Gastrocnemius medialis (tissue), 4 donors: ENCODE measurements around the gene C5.

Experiments
- CTCF ChIP-seq, 5 experiments: fragments of 450-650 bp in 3 of 5; fragments of 200-600 bp in 2 of 5; sonication (generic) in 2 of 5; IDR thresholded peaks in 4 of 5; conservative IDR thresholded peaks in 1 of 5; 1 replicate in 4 of 5; 2 replicates in 1 of 5; pipeline ENCODE4 v1.5.1; 2016 to 2019; ENCODE audit warnings: antibody characterized with exemption in 5 of 5, mild to moderate bottlenecking in 3 of 5, moderate library complexity in 3 of 5
- POLR2A ChIP-seq, 2 donors: fragments of 450-650 bp; IDR thresholded peaks; one replicate each; pipeline ENCODE4 v1.6.1; 2017; ENCODE audit warnings: antibody characterized with exemption in 2 of 2, mild to moderate bottlenecking in 2 of 2, moderate library complexity in 2 of 2

- no peak for TF ChIP-seq CTCF (IDR thresholded peaks at IDR 0.05 in 4 of 5, conservative IDR thresholded peaks at IDR 0.05 in 1 of 5)
- no peak for TF ChIP-seq POLR2A (IDR thresholded peaks at IDR 0.05)
These were observed 117.8 kb downstream of the C5 start for GRCh38 chr9:120932086-120932823.
